Measurements from ENCODE around the gene GCNT1. TPM values are rescaled to one million over a fixed set of nuclear protein-coding genes. Genes with fewer than 3 reads are reported as not detected.
"Not testable (repeated sequence)": the region's sequence is repeated elsewhere in the genome, so short reads cannot be mapped to it uniquely, and the experiment has no call there.

Gene GCNT1
- total RNA-seq, 2 donors from 2014 or later: 36.5 to 59.9 TPM

- Histone ChIP-seq H3K27me3 (no peaks in the 10 kb centered on the region), H3K4me3 (no peak overlapping the region), H3K4me1 (no peaks in the 10 kb centered on the region), H3K9ac (ENCODE audit: low read depth in 2 of 2, low read length in 2 of 2) (no peak overlapping the region), H3K36me3 (no peaks in the 10 kb centered on the region), H3K27ac (no peak overlapping the region), H3K9me3 (no peaks in the 10 kb centered on the region)
- intact Hi-C loops (cut with DNase I): no loop called here
- no peak for TF ChIP-seq CTCF (IDR thresholded peaks at IDR 0.05)
- DNase-seq: no peak
Measured at GRCh38 chr9:76425677-76426453, 33.1 kb upstream of the GCNT1 start.

DNA sequence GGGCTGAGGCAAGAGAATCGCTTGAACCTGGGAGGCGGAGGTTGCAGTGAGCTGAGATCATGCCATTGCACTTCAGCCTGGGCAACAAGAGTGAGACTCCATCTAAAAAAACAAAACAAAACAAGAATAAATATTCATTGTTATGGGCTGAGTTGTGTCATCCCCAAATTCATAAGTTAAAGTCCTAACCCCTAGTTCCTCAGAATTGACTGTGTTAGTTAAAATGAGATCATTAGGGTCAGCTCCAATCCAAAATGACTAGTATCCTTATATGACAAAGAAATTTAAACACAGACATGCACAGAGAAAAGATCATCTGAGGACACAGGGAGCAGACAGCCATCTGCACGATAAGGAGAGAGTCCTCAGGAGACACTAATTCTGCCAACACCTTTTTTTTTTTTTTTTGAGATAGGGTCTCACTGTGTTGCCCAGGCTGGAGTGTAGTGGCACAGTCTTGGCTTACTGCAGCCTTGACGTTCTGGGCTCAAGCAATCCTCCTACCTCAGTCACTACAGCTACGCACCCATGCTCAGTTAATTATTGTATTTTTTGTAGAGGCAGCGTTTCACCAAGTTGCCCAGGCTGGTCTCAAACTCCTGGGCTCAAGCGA, 32.1 kb upstream of the GCNT1 start:
- intact Hi-C loops (cut with DNase I): no loop called here
- Histone ChIP-seq H3K4me1 (no peaks in the 10 kb centered on the region), H3K27me3 (no peaks in the 10 kb centered on the region), H3K27ac (no peak overlapping the region), H3K4me3 (no peak overlapping the region), H3K36me3 (no peaks in the 10 kb centered on the region), H3K9me3 (no peaks in the 10 kb centered on the region), H3K9ac (ENCODE audit: low read depth in 2 of 2, low read length in 2 of 2) (no peak overlapping the region)
- DNase-seq: no peak
- no peak for TF ChIP-seq CTCF (IDR thresholded peaks at IDR 0.05)

DNA sequence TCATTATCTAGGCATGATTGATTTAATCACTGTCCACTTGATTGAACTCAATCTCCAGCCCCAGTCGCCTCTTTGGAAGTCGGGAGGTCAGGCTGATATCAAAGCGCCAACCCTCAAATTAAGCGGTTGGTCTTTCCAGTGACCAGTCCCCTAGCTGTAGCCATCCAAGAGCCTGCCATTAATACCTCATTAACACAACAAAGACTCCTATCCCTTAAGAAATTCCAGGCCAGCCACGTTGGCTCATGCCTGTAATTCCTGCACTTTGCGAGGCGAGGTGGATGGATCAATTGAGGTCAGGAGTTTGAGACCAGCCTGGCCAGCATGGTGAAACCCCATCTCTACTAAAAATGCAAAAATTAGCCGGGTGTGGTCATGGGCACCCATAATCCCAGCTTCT, 27.4 kb upstream of the GCNT1 start:
- DNase-seq: no peak
- H3K9me3 ChIP-seq: no peaks in the 10 kb centered on the region
- H3K36me3 ChIP-seq: no peaks in the 10 kb centered on the region
- intact Hi-C loops (cut with DNase I): no loop called here
- H3K4me1 ChIP-seq: no peaks in the 10 kb centered on the region
- H3K4me3 ChIP-seq: no peak overlapping the region
- H3K9ac ChIP-seq (ENCODE audit: low read depth in 2 of 2, low read length in 2 of 2): no peak overlapping the region
- no peaks in the 10 kb centered on the region for H3K27me3 ChIP-seq
- H3K27ac ChIP-seq: no peak overlapping the region
- TF ChIP-seq CTCF (IDR thresholded peaks at IDR 0.05): no peak

DNA sequence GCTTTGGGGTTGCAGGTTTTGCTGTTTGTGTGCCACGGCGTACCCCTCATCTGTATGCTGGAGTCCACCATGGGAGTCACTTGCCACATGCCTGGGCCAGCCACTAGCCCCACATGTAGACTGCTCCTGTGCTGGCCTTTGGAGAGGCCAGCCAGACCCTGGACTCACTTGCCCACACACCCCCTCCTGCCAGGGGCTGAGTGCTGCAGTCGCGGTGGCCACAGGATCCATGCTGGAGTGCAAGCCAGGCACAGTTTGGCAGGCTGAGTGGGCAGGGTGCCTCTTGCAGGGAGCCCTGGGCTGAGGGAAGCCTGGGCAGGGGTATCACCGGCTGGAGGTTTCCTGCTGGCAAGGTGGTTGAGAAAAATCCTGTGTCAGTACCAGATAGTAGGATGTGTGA, 25.6 kb upstream of the GCNT1 start:
- Histone ChIP-seq H3K27me3 (no peaks in the 10 kb centered on the region), H3K9me3 (no peaks in the 10 kb centered on the region), H3K4me3 (no peak overlapping the region), H3K9ac (ENCODE audit: low read depth in 2 of 2, low read length in 2 of 2) (no peak overlapping the region), H3K4me1 (no peaks in the 10 kb centered on the region), H3K36me3 (no peaks in the 10 kb centered on the region), H3K27ac (no peak overlapping the region)
- intact Hi-C loops (cut with DNase I): no loop called here
- TF ChIP-seq CTCF (IDR thresholded peaks at IDR 0.05): no peak
- no peak for DNase-seq

GRCh38 chr9:76433836-76434235, 25.1 kb upstream of the GCNT1 start:
- intact Hi-C loops (cut with DNase I): no loop called here
- H3K9me3 ChIP-seq: no peaks in the 10 kb centered on the region
- TF ChIP-seq CTCF (IDR thresholded peaks at IDR 0.05): no peak
- no peaks in the 10 kb centered on the region for H3K4me1 ChIP-seq
- no peaks in the 10 kb centered on the region for H3K36me3 ChIP-seq
- H3K4me3 ChIP-seq: no peak overlapping the region
- no peaks in the 10 kb centered on the region for H3K27me3 ChIP-seq
- H3K27ac ChIP-seq: no peak overlapping the region
- no peak overlapping the region for H3K9ac ChIP-seq (ENCODE audit: low read depth in 2 of 2, low read length in 2 of 2)
- no peak for DNase-seq

DNA sequence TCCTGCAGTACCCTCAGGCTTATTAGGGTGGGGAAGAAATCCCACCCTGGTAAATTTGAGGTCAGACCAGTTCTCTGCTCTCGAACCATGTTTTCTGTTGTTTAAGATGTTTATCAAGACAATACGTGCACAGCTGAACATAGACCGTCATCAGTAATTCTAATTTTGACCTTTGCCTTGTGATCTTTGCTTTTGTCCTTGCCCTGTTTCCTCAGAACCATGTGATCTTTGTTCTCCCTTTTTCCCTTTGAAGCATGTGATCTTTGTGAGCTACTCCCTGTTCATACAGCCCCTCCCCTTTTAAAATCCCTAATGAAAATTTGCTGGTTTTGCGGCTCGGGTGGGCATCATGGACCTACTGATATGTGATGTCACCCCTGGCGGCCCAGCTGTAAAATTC, 24.1 kb upstream of the GCNT1 start:
- H3K27ac ChIP-seq; intact Hi-C loops (cut with DNase I); H3K9ac ChIP-seq (ENCODE audit: low read depth in 2 of 2, low read length in 2 of 2); H3K4me1 ChIP-seq; H3K27me3 ChIP-seq; DNase-seq; H3K9me3 ChIP-seq; H3K36me3 ChIP-seq; H3K4me3 ChIP-seq: not testable (repeated sequence)

GRCh38 chr9:76437017-76437699, 21.8 kb upstream of the GCNT1 start:
- H3K9me3 ChIP-seq; H3K4me3 ChIP-seq; H3K27ac ChIP-seq; H3K9ac ChIP-seq (ENCODE audit: low read depth in 2 of 2, low read length in 2 of 2); intact Hi-C loops (cut with DNase I); DNase-seq; H3K4me1 ChIP-seq; H3K36me3 ChIP-seq; H3K27me3 ChIP-seq: not testable (repeated sequence)
